ENCODE measurements around the gene PTPRN2.

GRCh38 chr7:157995815-157996214, 591.8 kb downstream of the PTPRN2 start:
- no peak for TF ChIP-seq FOXJ3 (CRISPR knock-in tag; IDR thresholded peaks at IDR 0.05)
- no peak for TF ChIP-seq ZNF324 (CRISPR knock-in tag; IDR thresholded peaks at IDR 0.05)
- TF ChIP-seq SMC3 (conservative IDR thresholded peaks at IDR 0.05; ENCODE audit: insufficient read depth, low read depth, low read length): no peak
- TF ChIP-seq FOXP1 (CRISPR knock-in tag; IDR thresholded peaks at IDR 0.05): no peak
- no peak for TF ChIP-seq ILF3 (IDR thresholded peaks at IDR 0.05; ENCODE audit: borderline replicate concordance)
- peak in 1 of 2 experiments; percentile 69; a peak in 2 of 4 replicates for TF ChIP-seq KDM1A (IDR thresholded peaks at IDR 0.05)
